ENCODE measurements around the gene RNF39.
"Not testable (repeated sequence)": the region's sequence is repeated elsewhere in the genome, so short reads cannot be mapped to it uniquely, and the experiment has no call there.

Gene RNF39

GRCh38 chr6:30035784-30036183 is 39.8 kb downstream of the RNF39 start:
- ChIA-PET CTCF (no interaction called here), POLR2A (no interaction called here)
- TF ChIP-seq SP1 (IDR thresholded peaks at IDR 0.05), result no peak
- TF ChIP-seq ARNT (IDR thresholded peaks at IDR 0.05), result no peak
- TF ChIP-seq FOXA1 (IDR thresholded peaks at IDR 0.05), result no peak
- no peak for TF ChIP-seq HDGF (IDR thresholded peaks at IDR 0.05; ENCODE audit: borderline replicate concordance)
- TF ChIP-seq CTBP1 (IDR thresholded peaks at IDR 0.05; ENCODE audit: borderline replicate concordance), result no peak
- TF ChIP-seq NFRKB (IDR thresholded peaks at IDR 0.05), result no peak
- no peak for TF ChIP-seq SUZ12 (IDR thresholded peaks at IDR 0.05)
- TF ChIP-seq ZNF384 (IDR thresholded peaks at IDR 0.05), result no peak
- no peak for TF ChIP-seq LEF1 (IDR thresholded peaks at IDR 0.05; ENCODE audit: borderline replicate concordance)
- TF ChIP-seq FOXK2 (IDR thresholded peaks at IDR 0.05), result no peak
- TF ChIP-seq FOXM1 (IDR thresholded peaks at IDR 0.05; ENCODE audit: borderline replicate concordance), result no peak
- no peak for DNase-seq (ENCODE audit: extremely low spot score)

DNA sequence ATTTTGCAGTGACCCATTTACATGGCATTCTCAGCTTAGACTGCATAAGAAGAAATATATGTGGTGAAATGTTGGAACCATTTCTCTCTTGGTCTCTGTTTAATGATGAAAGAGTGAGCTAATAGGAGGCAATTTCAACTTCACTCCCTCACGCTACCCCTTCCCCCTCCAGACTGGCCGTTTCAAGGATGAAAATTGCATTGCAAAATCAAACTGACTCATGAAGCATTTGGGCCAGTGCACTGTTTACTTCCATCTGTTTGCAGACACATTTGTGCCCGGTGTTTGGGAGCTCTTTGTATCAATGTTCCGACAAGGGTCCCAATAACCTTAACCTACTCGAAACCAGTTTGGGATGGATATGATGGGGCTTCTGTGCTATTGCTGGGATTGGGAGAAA is 42.1 kb downstream of the RNF39 start:
- DNase-seq (ENCODE audit: extremely low spot score); CTCF ChIA-PET; POLR2A ChIA-PET: not testable (repeated sequence)

- no peak for DNase-seq (ENCODE audit: extremely low spot score)
- CTCF ChIA-PET, result no interaction called here
- POLR2A ChIA-PET, result no interaction called here
- TF ChIP-seq FOXM1 (IDR thresholded peaks at IDR 0.05; ENCODE audit: borderline replicate concordance), result no peak
- no peak for TF ChIP-seq L3MBTL2 (conservative IDR thresholded peaks at IDR 0.05)
- no peak for TF ChIP-seq PKNOX1 (IDR thresholded peaks at IDR 0.05)
- no peak for TF ChIP-seq LEF1 (IDR thresholded peaks at IDR 0.05; ENCODE audit: borderline replicate concordance)
- no peak for TF ChIP-seq SP1 (IDR thresholded peaks at IDR 0.05)
- no peak for TF ChIP-seq TARDBP (IDR thresholded peaks at IDR 0.05)
- TF ChIP-seq ELF4 (IDR thresholded peaks at IDR 0.05), result no peak
- TF ChIP-seq FOXK2 (IDR thresholded peaks at IDR 0.05), result no peak
- TF ChIP-seq ZNF384 (IDR thresholded peaks at IDR 0.05), result no peak
- no peak for TF ChIP-seq NFRKB (IDR thresholded peaks at IDR 0.05)
- no peak for TF ChIP-seq CTBP1 (IDR thresholded peaks at IDR 0.05; ENCODE audit: borderline replicate concordance)
- no peak for TF ChIP-seq FOXA1 (IDR thresholded peaks at IDR 0.05)
- no peak for TF ChIP-seq HDGF (IDR thresholded peaks at IDR 0.05; ENCODE audit: borderline replicate concordance)
- TF ChIP-seq SUZ12 (IDR thresholded peaks at IDR 0.05), result no peak
Observed at GRCh38 chr6:30031381-30031780, 44.2 kb downstream of the RNF39 start.

- no peak for DNase-seq (ENCODE audit: extremely low spot score)
- ChIA-PET POLR2A (no interaction called here), CTCF (no interaction called here)
- TF ChIP-seq NFRKB (IDR thresholded peaks at IDR 0.05), result no peak
Observed at GRCh38 chr6:30029588-30029987, 46.0 kb downstream of the RNF39 start.

- CTCF ChIA-PET, result interaction anchor here (0.5 kb wide), 1 partner anchor 122 kb away, joined by 3 read pairs; no protein-coding TSS in a partner anchor
- POLR2A ChIA-PET, result interaction anchor here (1.1 kb wide), 1 partner anchor 35 kb away, joined by 3 read pairs; no protein-coding TSS in a partner anchor
- TF ChIP-seq SP1 (IDR thresholded peaks at IDR 0.05) (no peak), SUZ12 (IDR thresholded peaks at IDR 0.05) (no peak), BHLHE40 (IDR thresholded peaks at IDR 0.05; ENCODE audit: borderline replicate concordance) (no peak), FOXK2 (IDR thresholded peaks at IDR 0.05) (no peak), L3MBTL2 (conservative IDR thresholded peaks at IDR 0.05) (no peak), HDGF (IDR thresholded peaks at IDR 0.05; ENCODE audit: borderline replicate concordance) (no peak), ZNF384 (IDR thresholded peaks at IDR 0.05) (no peak), CTBP1 (IDR thresholded peaks at IDR 0.05; ENCODE audit: borderline replicate concordance) (no peak)
- no peak for DNase-seq (ENCODE audit: extremely low spot score)
Observed at GRCh38 chr6:30025186-30025585, 50.4 kb downstream of the RNF39 start.

GRCh38 chr6:30022712-30023111 is 52.9 kb downstream of the RNF39 start:
- CTCF ChIA-PET, POLR2A ChIA-PET: not testable (repeated sequence)

DNA sequence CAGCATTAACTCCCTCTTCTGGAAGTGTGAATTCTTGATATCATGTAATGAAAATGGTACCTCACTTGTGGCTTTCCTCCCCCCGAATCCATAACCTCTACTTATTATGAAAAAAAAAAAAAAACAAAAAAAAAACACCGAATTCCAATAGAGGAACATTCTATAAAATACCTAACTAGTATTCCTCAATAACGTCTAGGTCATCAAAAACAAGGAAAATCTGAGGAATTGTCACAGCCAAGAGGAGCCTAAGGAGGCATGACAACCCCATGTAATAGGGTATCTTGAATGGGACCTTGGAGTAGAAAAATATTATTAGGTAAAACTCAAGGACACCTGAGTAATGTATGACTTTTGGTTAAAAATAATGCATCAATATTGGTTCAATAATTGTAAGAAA is 53.4 kb downstream of the RNF39 start:
- no peak for DNase-seq (ENCODE audit: extremely low spot score)
- POLR2A ChIA-PET, result no interaction called here
- TF ChIP-seq ELF4 (IDR thresholded peaks at IDR 0.05) (no peak), L3MBTL2 (conservative IDR thresholded peaks at IDR 0.05) (no peak), TARDBP (IDR thresholded peaks at IDR 0.05) (no peak), ARNT (IDR thresholded peaks at IDR 0.05) (no peak), SUZ12 (IDR thresholded peaks at IDR 0.05) (no peak), PKNOX1 (IDR thresholded peaks at IDR 0.05) (no peak), FOXM1 (IDR thresholded peaks at IDR 0.05; ENCODE audit: borderline replicate concordance) (no peak), FOXA1 (IDR thresholded peaks at IDR 0.05) (no peak), FOXK2 (IDR thresholded peaks at IDR 0.05) (no peak), BHLHE40 (IDR thresholded peaks at IDR 0.05; ENCODE audit: borderline replicate concordance) (no peak)
- CTCF ChIA-PET, result no interaction called here

More at GRCh38 chr6:30022712-30023111, 52.9 kb downstream of the RNF39 start:
- not testable (repeated sequence) for DNase-seq (ENCODE audit: extremely low spot score)

GRCh38 chr6:30020626-30021025 is 54.9 kb downstream of the RNF39 start:
- TF ChIP-seq L3MBTL2 (conservative IDR thresholded peaks at IDR 0.05) (no peak), FOXK2 (IDR thresholded peaks at IDR 0.05) (no peak), SP1 (IDR thresholded peaks at IDR 0.05) (no peak), ARNT (IDR thresholded peaks at IDR 0.05) (no peak), PKNOX1 (IDR thresholded peaks at IDR 0.05) (no peak), ZNF384 (IDR thresholded peaks at IDR 0.05) (no peak), SUZ12 (IDR thresholded peaks at IDR 0.05) (no peak), FOXA1 (IDR thresholded peaks at IDR 0.05) (no peak), BHLHE40 (IDR thresholded peaks at IDR 0.05; ENCODE audit: borderline replicate concordance) (no peak), NFRKB (IDR thresholded peaks at IDR 0.05) (no peak), CTBP1 (IDR thresholded peaks at IDR 0.05; ENCODE audit: borderline replicate concordance) (no peak), ELF4 (IDR thresholded peaks at IDR 0.05) (no peak), TARDBP (IDR thresholded peaks at IDR 0.05) (no peak), LEF1 (IDR thresholded peaks at IDR 0.05; ENCODE audit: borderline replicate concordance) (no peak), HDGF (IDR thresholded peaks at IDR 0.05; ENCODE audit: borderline replicate concordance) (no peak), FOXM1 (IDR thresholded peaks at IDR 0.05; ENCODE audit: borderline replicate concordance) (no peak)
- ChIA-PET CTCF (no interaction called here), POLR2A (no interaction called here)
- no peak for DNase-seq (ENCODE audit: extremely low spot score)
